GM21717 (cell line): ENCODE measurements around the gene C22orf39.

Source experiments
- ATAC-seq: cut with Tn5 transposase; IDR thresholded peaks from one replicate; pipeline ENCODE4 v1.9.1; 2021; ENCODE audit warnings: mild to moderate bottlenecking, moderate library complexity; ENCODE audit not compliant: unreplicated experiment

C22orf39 gene, protein sequence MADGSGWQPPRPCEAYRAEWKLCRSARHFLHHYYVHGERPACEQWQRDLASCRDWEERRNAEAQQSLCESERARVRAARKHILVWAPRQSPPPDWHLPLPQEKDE

DNA sequence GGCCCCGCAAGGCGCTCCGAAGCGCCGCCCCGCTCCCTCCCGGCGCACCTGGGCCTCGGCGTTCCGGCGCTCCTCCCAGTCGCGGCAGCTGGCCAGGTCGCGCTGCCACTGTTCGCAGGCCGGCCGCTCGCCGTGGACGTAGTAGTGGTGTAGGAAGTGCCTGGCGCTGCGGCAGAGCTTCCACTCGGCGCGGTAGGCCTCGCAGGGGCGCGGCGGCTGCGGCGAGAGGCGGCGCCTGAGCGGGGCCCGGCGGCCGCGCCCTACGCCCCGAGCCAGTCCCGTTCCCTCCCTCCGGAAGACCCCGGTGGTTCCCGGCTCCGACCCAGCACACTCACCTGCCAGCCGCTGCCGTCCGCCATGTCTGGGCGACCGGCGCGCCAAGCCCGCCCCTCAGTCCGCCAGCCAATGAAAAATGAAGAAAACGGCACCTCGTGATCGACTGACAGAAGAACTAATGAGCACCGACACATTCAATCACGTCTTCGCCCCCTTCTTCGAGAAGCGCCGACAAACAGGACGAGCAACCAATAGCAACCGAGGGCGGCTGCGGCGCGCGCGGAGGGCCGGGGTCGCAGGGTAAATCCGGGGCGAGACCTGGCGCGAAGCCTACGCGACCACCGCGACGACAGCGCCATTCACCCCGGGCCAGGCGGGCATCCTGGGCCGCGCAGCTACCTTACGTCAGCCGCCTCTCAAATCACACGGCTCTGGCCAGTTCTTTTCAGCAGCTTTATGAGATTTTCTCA, at the start of gene C22orf39:
C22orf39 (minus strand) TSS at position 382 of the 746 bp plus-strand sequence; CDS start at position 359, 23 bp downstream.
- ATAC-seq = peak; percentile 72

DNA sequence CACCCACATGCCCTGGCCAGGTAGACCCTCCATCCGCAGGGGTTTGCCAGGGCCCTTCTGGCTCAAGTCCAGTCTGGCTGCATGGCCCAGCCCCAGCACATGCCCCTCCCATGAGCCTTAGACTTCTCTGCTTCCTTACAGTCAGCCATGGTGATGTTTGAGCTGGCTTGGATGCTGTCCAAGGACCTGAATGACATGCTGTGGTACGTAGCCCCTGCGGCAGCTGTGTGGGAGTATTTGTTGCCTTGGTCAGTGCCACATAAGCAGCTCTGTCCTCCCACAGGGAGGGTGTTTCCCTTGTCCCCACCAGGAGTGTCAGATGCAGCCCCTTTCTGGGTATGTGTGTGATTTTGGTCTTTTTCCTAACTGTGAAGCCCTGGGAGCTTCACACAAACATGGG, 49.7 kb upstream of the C22orf39 start:
- no peak for ATAC-seq

DNA sequence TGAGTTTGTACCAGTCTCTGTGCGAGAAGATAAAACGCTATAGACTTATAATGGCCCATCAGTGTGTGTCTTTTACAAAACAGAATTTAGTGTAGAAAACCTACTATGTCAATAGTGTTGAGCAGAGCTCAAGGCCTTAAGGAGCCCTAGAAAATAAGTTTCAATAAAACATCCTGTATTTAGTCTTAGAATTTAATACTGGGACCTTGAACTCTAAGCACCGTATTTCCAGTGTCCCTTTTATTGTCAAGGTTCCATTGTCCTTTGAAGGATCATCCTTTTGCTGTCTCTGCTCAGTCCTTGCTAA, 48.8 kb upstream of the C22orf39 start:
- no peak for ATAC-seq

DNA sequence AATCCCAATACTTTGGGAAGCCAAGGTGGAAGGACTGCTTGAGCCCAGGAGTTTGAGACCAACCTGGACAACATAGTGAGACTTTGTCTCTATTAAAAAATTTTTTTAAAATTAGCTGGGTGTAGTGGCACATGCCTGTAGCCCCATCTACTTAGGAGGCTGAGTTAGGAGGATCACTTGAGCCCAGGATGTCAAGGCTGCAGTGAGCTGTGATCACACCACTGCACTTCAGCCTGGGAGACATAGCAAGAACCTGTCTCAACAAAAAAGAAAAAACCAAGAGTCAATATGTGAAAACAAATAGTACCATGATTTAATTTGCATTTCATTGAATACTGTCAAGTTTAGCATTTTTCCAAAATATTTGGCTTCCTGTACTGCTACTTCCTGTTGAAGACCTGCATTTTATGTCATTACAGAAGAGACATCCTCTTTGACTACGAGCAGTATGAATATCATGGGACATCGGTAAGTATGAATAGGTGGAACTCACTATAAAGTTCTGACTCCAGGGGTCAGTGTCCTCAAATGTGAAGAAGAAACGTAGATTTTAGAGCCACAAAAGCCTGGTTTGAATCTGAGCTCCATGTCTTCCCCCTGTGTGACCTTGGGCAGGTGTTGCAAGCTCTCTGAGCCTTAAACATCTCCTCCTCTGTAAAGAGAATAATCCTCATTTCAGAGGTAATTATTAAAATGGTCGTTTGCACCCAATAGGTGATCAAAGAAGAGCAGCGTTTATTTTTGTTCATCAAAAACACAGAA, 48.2 kb upstream of the C22orf39 start:
- no peak for ATAC-seq

DNA sequence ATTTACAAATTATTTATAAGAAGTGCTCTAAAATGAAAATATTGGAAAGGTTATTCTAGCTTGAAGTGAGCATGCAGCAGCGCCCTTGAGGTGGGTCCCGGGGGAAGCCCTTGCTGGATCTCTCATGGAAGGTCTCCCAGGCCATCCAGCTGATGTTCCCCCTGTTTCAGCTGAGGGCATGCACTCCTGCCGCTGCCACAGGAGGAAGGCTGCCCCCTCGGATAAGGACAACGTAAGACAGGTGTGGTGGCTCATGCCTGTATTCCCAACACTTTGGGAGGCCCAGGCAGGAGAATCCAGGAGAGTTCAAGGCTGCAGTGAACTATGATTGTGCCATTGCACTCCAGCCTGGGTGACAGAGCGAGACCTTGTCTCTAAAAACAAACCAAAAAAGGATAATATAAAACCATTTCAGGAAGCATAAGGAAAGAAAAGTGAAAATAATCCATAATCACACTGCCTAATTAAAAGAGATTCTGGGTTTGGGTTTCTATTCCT, 47.2 kb upstream of the C22orf39 start:
- no peak for ATAC-seq

DNA sequence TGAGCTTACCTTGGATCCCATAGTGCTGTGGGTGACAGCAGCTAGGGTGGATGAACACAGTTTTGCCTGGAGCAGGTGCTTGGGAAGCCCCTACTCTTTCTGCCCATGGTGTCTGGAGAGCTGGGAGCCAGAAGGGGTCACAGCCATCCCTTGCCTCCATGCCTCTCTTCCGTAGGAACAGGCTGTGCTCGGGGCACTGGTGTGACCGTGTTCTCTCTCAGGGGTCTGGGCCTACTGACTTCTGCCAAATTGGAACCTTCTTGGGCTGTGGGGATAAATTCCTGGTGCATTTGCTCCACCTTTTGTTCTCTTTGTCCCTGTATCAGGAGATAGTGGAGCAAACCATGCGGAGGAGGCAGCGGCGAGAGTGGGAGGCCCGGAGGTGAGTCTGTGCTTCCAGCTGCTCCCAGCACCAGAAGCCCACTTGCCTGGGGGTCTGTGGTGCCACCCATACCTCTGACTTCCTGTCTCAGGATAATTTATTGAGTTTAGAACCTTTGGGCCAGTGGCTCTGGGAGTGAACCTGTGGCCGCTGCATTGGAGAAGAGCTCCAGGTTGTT, 46.6 kb upstream of the C22orf39 start:
- ATAC-seq = no peak

DNA sequence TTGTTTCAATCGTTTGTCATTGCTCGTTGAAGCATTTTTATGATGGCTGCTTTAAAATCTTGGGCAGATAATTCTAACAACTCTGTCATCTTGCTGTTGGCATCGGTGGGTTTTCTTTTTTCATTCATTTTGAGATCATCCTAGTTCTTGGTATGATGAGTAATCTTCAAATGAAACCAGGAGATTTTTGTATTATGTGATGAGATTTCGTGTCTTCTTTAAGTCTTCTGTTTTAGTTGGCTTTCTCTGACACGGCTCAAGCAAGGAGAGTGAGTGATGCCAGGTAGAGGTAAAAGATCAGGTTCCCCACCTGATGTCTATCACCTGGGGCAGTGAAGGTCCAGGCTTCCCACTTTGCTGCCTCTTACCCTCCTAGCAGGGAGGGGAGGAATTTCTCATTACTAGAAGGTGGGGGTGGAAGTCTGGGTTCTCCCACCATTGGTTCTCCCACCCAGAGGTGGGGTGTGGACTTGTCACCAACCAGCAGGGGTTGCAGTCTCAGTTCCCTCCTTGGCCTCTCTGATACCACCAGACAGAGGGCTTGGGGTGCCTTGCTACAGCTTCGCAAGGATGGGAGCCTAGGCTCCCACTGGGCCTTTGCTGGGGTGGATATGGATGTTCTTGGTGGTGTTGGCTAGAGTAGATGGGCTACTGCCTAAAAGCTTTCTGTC, 45.1 kb upstream of the C22orf39 start:
- ATAC-seq = no peak

DNA sequence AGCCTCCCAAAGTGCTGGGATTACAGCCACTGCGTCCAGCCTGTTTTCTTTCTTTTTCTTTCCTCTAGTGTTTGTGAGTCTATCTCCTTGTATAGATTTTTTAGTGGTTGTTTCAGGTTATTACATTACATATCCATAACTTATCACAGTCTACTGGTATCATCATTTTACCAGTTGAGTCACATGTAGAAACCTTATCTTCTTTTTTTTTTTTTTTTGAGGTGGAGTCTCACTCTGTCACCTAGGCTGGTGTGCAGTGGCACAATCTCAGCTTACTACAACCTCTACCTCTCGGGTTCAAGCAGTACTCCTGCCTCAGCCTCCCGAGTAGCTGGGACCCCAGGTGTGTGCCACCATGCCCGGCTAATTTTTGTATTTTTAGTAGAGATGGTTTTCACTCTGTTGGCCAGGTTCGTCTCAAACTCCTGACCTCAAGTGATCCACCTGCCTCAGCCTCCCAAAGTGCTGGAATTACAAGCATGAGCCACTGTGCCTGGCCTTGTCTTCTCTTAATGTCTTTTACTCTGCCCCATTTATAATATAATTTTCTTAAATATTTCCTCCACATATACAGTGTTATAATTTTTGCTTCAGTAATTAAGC, 43.2 kb upstream of the C22orf39 start:
- no peak for ATAC-seq

DNA sequence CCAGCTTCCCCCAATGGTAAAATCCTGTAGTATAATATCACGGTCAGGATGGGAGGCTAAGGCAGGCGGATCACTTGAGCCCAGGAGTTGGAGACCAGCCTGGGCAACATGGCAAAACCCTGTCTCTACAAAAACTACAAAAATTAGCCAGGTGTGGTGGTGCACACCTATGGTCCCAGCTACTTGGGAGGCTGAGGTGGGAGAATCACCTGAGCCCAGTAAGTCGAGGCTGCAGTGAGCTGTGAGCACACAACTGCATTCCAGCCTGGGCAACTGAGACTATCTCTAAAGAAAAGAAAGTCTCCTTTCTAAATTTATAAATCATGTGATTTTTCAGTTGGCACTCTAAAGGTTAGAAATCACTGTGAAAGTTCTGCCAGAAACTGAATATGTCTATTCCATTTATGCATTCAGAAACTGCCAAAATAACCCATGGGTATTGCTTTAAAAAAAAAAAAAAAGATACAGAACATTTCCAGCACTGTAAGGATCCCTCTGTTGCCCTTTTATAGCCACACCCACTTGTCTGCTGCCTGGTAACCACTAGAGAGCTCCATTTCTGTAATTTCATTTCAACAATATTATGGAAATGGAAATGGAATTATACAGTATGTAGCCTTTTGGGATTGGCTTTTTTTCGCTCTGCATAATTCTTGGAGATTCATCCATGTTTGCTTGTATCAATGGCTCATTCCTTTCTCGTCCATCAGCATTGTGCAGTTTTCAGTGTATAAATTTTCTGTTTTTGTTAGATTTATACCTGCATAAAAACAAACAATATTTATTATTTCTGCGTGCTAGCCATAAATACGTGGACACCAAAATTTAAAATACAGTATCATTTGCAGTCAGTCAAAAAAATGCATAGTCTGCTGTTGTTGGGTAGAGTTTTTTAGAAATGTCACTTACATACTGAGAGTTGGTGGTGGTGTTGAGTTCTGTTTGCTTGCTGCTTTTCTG, 41.7 kb upstream of the C22orf39 start:
- no peak for ATAC-seq

DNA sequence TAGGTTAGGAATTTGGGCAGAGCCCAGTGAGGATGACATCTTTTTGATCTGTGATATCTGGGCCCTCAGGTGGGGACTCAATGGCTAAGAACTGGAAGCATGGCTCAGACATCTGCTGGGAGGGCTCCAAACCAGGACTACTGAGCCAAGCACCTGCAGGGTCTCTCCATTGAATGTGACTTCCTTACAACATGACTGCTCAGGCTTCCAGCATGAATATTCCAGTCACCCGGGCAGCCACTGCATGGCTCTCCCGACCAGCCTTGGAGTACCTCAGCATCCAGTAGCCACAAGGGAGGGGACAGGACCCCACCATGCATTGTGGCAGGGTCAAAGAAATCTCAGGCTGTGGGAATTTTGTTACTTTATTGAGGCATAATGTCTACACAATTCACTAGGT, 40.8 kb upstream of the C22orf39 start:
- ATAC-seq = no peak

DNA sequence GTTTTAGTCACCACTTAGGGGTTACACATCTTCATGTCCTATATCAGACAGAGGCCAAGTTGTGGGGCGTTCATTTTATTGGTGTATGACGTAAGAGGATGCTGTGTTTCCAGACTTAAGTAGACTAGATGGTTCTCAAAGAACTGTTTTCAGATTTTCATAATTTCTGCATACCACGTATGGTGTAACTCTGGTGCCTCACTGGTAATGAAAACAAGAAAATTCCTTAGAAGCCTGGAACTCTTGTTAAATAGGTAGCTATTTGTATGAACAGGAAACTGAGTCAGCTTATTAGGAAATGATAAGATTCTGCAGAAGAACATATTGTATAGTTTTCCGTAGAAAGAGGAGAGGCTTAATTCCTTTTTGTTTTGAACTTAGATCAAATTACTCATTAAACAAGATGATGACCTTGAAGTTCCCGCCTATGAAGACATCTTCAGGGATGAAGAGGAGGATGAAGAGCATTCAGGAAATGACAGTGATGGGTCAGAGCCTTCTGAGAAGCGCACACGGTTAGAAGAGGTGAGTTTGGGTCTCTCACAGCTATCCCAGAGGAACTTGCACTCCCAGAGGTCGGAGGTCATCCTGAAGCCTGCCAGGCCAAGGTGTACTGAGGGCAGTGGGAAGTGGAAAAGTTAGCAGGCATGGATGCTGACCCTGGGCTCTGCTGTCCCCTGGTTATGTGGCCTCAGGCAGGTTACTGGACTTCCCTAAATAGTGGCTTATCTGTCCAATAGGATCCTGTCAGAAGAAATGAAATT, 36.2 kb upstream of the C22orf39 start:
- no peak for ATAC-seq

DNA sequence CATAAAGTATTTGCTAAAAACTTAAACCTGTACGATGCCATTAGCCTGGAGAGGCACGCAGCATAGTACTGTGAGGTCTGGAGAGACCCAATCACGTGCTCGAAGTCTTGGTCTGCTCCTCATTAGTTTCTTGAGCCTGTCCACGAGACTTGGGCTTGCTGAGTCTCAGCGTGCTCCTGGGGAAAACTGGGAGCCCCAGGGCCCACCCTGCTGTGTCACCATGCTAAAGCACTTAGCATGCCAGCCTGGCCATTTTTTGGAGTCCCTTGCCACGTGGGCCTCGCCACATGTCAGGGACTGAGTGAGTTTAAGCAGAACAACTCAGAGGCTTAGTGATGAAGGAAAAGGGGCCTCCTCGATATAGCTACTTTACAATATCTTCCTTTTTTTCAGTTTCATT, 34.8 kb upstream of the C22orf39 start:
- no peak for ATAC-seq

DNA sequence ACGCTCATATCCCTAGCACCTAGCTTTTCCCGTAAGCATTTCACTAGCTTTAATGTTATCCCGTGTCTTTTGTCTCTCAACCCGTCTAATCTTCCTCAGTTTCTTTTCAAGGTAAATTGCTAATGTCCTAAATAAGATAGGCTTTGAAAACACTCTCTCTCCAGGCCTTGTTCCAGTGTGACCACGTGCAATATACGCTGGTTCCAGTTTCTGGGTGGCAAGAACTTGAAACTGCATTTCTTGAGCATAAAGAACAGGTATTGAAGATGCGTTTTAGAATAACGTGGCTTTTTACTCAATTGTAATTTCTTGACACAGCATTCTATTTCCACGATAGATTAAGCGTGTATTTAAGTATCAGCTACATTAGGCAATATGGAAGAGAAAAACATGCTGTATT, 33.3 kb upstream of the C22orf39 start:
- ATAC-seq = no peak

DNA sequence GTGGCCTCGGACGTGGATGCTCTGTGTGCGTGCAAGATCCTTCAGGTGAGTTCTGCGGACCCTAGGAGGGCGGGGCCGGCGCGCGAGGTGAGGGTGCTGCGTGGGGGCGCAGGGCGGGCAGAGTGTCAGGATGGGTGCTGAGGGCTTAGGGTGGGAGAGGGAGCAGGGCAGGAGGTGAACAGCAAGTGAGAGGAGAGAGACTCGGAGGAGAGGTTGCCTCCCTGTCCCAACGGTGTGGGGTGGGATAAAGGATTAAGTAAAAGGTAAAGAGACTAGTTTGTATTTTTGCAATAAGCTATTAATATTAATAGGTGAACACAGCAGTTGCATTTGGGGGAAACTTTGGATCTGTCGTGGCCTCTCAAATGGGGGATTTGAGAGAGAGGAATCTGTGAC, 32.7 kb upstream of the C22orf39 start:
- ATAC-seq = peak; percentile 10

DNA sequence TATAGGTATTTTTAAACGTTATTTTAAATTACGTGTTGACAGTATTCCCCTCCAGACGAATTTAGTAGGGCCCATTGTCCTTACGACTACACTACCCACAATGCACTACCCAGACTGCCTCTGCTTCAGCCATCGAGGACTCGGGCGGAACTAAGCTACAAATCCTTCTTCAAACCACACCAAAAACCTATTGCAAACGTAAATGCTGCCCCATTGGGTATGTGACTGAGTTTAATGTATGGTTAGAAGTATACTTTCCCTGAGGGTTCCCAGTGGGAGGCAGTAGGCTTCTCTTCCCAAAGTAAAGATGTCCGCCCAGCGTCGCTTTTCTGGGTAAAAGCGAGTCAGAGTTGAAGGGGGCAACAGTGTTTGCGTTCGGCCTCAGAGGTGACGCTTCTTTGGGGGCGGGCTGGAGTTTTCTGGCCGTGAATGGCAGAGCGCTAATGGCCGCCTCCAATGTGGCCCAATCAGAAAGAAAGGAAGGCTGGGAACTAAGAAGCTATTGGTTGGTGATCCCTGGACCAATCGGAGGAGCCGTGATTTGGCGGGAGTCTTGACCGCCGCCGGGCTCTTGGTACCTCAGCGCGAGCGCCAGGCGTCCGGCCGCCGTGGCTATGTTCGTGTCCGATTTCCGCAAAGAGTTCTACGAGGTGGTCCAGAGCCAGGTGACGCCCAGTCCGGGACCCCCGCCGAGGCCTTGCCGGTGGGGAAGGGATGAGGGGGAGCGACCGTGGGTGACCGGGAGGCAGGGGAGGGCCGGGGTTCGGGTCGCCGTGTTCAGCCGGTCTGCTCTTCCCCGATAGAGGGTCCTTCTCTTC, 32.1 kb upstream of the C22orf39 start, which contains the start of gene CDC45:
CDC45 (plus strand) TSS at position 566 of the 818 bp plus-strand sequence; CDS start at position 615, 49 bp downstream.
- ATAC-seq = peak; percentile 69

DNA sequence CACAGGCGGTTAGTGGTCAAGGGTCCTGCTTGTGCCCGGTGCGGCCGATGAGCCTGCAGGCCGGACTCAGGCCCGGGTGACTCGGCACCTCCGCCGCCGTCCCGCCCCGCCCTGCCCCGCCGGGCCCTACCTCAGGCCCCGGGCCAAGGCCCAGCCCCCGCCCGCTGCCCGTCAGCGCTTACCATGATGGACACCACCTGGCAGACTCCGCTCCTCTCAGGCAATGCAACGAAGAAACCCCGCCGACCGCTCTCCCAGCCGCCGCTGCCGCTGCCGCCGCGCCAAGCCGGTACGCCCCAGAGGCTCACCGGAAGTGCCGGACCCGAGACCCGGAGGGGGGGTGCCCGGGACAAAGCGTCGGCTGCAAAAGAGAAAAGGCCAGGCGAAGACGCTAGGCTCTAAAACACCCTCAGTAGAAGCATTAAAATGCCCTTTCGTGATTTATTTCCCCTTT, 31.4 kb upstream of the C22orf39 start, which contains the start of gene UFD1:
UFD1 (minus strand) TSS at position 293 of the 454 bp plus-strand sequence; CDS start at position 185, 108 bp downstream.
- peak; percentile 36 for ATAC-seq

DNA sequence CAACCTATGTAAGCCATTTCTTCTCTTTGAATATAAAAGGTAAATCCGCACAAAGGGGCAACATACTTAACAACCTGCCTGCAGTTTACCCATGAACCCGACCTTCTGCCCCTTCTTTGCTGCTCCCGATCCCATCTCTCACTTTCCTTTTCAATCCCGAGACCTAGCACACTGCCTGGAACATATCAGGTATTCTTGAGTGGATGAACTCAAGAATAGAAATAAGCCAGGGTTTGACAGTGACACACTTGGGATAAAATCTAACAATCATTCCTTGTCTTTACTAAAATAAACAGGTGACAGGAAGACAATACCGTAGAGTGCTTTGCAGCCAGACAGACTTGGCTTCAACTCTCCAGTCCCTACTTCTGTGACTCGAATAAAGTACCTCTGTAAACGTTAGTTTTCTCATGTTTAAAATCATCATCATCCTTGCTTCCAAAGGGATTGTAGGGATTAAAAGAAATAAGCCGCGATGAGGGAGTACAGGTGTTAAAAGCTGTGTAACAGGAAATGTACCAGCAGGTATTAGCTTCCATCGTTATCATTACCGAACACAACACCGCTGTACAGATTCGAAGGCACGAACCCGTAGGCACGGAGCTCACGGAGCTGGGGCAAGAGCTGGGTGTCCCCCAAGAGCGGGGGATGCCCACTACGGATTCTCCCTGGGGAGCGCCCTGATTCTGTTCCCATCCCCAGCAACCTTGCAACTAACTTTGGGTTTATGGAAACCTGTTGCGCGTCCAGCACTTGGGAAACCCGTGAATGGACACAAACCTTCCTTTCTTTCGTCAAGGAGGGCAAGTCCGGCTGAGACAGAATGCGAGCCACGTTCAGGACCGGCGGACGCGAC, 30.8 kb upstream of the C22orf39 start:
- ATAC-seq = no peak
